Cardiac fibroblast (primary cell): ENCODE measurements around the gene SF3A2.
A peak's percentile ranks its signal among the peaks of the same experiment; 100 is the strongest.

Source experiments
- DNase-seq, 2 donors: peaks; one replicate each; pipeline versions ENCODE4 v3.0.0 to v3.0.0-alpha.2; 2010; ENCODE audit warnings: low read depth in 2 of 2
- H3K4me3 ChIP-seq, 2 donors: replicated peaks in 1 of 2; 1 replicate in 1 of 2; 2 replicates in 1 of 2; pipeline ENCODE4 v1.5.1; 2011; ENCODE audit warnings: low read depth in 2 of 2, low read length in 2 of 2, mild to moderate bottlenecking in 2 of 2, moderate library complexity in 1 of 2
- TF ChIP-seq, protein P1 (sequence below): IDR thresholded peaks from one replicate; pipeline ENCODE4 v1.5.1; 2011; ENCODE audit warnings: low read depth, mild to moderate bottlenecking, low read length, inconsistent platforms

SF3A2 gene, protein sequence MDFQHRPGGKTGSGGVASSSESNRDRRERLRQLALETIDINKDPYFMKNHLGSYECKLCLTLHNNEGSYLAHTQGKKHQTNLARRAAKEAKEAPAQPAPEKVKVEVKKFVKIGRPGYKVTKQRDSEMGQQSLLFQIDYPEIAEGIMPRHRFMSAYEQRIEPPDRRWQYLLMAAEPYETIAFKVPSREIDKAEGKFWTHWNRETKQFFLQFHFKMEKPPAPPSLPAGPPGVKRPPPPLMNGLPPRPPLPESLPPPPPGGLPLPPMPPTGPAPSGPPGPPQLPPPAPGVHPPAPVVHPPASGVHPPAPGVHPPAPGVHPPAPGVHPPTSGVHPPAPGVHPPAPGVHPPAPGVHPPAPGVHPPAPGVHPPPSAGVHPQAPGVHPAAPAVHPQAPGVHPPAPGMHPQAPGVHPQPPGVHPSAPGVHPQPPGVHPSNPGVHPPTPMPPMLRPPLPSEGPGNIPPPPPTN

DNA sequence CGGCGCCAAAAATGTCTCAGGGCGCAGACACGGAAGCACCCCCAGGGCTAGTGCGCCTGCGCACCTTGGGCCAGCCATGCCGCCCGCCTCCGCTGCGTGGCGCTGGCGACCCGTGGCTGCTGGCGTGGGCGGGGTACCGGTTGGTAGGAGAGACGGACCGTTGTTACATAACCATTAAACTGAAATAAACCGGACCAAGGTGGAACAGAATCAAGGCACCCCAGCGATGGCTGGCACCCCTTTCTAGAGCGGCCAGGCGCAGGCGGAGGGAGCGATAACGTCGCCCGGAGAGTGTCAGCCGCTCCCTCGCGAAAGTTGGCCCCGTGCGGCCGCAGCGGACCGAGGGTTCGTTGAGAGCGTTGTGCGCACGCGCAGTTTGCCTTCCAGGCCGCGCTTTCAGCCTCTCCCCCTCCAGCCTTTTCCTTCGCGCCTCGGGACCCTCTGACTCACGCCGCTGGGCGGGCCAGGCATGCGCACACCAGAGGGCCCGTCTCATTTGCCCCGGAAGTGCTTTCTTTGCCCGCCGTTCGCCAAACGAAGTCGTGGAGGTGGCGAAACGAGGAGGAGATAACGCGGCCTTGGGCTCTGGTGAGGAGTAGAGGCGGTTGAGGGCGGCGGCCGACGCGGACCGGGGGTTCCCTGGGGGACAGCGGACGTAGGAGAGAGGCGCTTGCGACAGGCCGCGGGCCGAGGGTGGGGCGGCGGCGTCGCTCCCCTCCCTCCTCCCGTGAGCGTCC lies at the start of gene SF3A2, which contains the start of gene PLEKHJ1:
TSS of gene SF3A2 (plus strand) at position 511 of the 737 bp plus-strand sequence. CDS start 6,595 bp downstream, outside the sequence.
TSS of gene PLEKHJ1 (minus strand) at position 16 of the 737 bp plus-strand sequence. CDS start 81 bp downstream, outside the sequence.
- TF ChIP-seq, protein P1, sequence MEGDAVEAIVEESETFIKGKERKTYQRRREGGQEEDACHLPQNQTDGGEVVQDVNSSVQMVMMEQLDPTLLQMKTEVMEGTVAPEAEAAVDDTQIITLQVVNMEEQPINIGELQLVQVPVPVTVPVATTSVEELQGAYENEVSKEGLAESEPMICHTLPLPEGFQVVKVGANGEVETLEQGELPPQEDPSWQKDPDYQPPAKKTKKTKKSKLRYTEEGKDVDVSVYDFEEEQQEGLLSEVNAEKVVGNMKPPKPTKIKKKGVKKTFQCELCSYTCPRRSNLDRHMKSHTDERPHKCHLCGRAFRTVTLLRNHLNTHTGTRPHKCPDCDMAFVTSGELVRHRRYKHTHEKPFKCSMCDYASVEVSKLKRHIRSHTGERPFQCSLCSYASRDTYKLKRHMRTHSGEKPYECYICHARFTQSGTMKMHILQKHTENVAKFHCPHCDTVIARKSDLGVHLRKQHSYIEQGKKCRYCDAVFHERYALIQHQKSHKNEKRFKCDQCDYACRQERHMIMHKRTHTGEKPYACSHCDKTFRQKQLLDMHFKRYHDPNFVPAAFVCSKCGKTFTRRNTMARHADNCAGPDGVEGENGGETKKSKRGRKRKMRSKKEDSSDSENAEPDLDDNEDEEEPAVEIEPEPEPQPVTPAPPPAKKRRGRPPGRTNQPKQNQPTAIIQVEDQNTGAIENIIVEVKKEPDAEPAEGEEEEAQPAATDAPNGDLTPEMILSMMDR = peak; percentile 81
- peak within 1 kb of the TSS; percentile 69 to 77 for H3K4me3 ChIP-seq
- peak; percentile 98 to 99 for DNase-seq

DNA sequence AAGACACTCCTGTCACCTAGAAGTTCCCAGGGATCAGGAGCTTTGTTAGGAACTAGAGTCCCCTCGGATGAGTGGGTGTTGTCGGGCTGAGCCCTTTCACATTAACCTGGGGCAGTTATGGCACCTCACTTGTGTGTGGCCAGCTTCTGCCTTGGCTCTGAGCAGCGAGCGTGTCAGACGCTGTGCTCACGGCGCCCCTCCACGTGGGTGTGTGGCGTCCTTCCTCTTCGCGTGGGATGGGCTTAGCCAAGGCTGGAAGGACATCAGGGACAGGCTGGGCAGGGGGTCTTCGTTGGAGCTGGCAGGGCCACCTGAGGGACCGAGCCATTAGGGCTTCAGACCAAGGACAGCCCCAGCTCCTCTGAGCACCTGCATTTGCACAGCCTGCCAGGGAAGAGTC lies 49.5 kb upstream of the SF3A2 start:
- no peak overlapping the region for H3K4me3 ChIP-seq
- DNase-seq = no peak
- TF ChIP-seq, protein P1 = no peak

DNA sequence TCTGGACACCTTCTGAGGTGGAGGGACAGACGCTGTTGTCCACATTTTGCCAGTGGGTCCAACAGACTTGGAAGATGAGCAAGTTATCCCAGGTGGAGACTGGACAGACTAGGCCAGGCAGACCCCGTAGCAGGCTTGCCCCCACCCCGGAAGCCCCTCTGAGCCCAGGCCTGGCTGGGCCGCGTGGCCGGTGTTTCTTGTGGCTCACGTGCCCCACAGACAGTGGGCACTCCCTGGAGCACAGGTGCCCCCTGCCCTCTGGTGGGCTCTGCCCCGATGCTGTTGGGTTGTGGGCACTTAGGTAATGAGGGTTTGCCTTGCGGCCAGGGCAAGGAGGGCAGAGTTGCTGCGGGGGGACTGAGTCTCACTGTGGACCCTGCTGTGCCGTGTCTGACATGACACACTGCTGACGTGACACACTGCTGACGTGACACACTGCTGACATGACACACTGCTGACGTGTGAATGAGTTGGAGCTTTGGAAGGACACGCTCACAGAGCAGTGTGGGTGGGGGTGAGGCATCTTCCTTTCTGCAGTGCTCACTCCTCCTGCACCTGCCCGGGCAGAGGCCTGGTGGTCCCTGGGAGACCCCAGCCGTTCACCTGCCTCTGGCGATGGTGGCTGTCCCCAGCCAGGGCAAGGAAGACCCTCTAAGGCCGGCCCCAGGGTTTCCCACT lies 47.8 kb upstream of the SF3A2 start:
- DNase-seq = peak in 1 of 2 donors; percentile 58
- TF ChIP-seq, protein P1 = no peak
- H3K4me3 ChIP-seq = no peak overlapping the region

DNA sequence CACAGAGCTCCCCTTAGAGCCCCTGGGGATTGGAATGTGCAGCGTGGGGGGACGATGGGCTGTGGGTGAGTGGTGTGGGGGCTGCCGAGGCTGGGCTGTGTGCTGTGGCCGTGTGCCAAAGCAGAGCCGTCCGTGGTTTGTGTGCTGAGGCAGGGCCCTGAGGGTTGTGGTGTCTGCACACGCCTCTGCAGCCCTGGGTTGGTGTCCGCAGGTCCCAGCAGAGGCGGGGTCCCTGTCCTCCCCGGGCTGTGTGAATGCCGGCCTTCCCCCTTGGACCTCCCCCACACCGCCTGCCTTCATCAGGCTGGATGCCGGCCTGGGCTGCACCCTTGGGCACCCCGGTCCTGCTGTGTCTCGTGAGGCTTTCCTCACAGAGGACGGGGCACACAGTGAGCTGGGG lies 46.7 kb upstream of the SF3A2 start:
- TF ChIP-seq, protein P1 = no peak
- no peak for DNase-seq
- no peak overlapping the region for H3K4me3 ChIP-seq

DNA sequence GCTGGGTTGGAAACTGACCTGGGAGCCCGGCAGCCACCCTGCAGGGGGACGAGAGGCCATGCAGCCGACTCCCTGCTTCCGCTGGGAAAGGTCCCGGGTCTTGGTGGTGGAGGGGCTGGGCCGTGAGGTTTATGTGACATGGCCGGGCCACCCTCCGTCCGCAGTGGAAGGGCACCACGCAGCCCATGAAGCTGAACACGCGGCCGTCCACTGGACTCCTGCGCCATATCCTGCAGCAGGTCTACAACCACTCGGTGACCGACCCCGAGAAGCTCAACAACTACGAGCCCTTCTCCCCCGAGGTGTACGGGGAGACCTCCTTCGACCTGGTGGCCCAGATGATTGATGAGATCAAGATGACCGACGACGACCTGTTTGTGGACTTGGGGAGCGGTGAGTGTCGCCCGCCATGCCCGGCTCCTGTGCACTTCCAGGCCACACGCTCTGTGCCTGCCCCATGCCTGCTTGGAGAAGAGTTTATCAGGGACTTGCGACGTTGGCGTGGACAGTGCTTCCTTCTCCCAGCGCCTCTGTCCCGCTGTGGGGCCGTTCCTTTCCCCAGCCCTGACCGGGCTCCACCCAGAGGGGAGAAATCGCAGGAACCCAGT lies 45.7 kb upstream of the SF3A2 start:
- no peak for DNase-seq
- no peak overlapping the region for H3K4me3 ChIP-seq
- TF ChIP-seq, protein P1 = no peak
